DOHH2 (cell line): Measurements from ENCODE around the gene BICDL1.
"Not testable (repeated sequence)": the region's sequence is repeated elsewhere in the genome, so short reads cannot be mapped to it uniquely, and the experiment has no call there.

Experiments used
- H3F3A ChIP-seq: fragments of 200-600 bp; sonication (generic), shearing (Covaris generic); 2 replicates; pipeline ENCODE4 v1.6.0; 2016; ENCODE audit warnings: antibody characterized with exemption, mild to moderate bottlenecking; ENCODE audit not compliant: control insufficient read depth, insufficient read depth
- H3K27ac ChIP-seq: fragments of 200-600 bp; sonication (generic); 2 replicates; pipeline ENCODE4 v1.5.1; 2014; ENCODE audit warnings: low read depth, mild to moderate bottlenecking, low read length, moderate library complexity
- H3K27me3 ChIP-seq: fragments of 200-600 bp; sonication (generic); 2 replicates; pipeline ENCODE4 v1.6.1; 2014; ENCODE audit warnings: mild to moderate bottlenecking, low read length, mixed read lengths; ENCODE audit not compliant: control insufficient read depth
- H3K36me3 ChIP-seq: fragments of 200-600 bp; sonication (generic); 2 replicates; pipeline ENCODE4 v1.6.1; 2014; ENCODE audit warnings: mild to moderate bottlenecking, low read length, moderate library complexity, mixed read lengths; ENCODE audit not compliant: control insufficient read depth
- H3K4me1 ChIP-seq: fragments of 200-600 bp; sonication (generic); 2 replicates; pipeline ENCODE4 v1.6.1; 2014; ENCODE audit warnings: mild to moderate bottlenecking, low read length, mixed read lengths; ENCODE audit not compliant: control insufficient read depth
- H3K4me2 ChIP-seq: fragments of 200-600 bp; sonication (generic); 2 replicates; pipeline ENCODE4 v1.6.0; 2014; ENCODE audit warnings: mild to moderate bottlenecking, low read length, moderate library complexity
- H3K4me3 ChIP-seq: fragments of 200-600 bp; sonication (generic); 2 replicates; pipeline ENCODE4 v1.5.1; 2014; ENCODE audit warnings: mild to moderate bottlenecking, low read length, mixed read lengths
- H3K79me2 ChIP-seq: fragments of 200-600 bp; sonication (generic); 2 replicates; pipeline ENCODE4 v1.6.1; 2014; ENCODE audit warnings: mild to moderate bottlenecking, low read length, mixed read lengths; ENCODE audit not compliant: control insufficient read depth
- H3K9me2 ChIP-seq: fragments of 200-600 bp; sonication (generic); replicated peaks from 2 replicates; pipeline ENCODE4 v1.6.1; 2014; ENCODE audit warnings: mild to moderate bottlenecking, low read length, mixed read lengths; ENCODE audit not compliant: control insufficient read depth
- H3K9me3 ChIP-seq: fragments of 200-600 bp; sonication (generic); 2 replicates; pipeline ENCODE4 v1.6.1; 2014; ENCODE audit warnings: antibody characterized with exemption, low read length, mixed read lengths; ENCODE audit not compliant: control insufficient read depth, insufficient read depth
- H4K20me1 ChIP-seq: fragments of 200-600 bp; sonication (generic); 2 replicates; pipeline ENCODE4 v1.6.0; 2014; ENCODE audit warnings: low read depth, mild to moderate bottlenecking, antibody characterized with exemption, low read length, moderate library complexity; ENCODE audit not compliant: control insufficient read depth, insufficient read depth
- CTCF ChIP-seq: fragments of 200-600 bp; sonication (generic); IDR thresholded peaks from one replicate; pipeline ENCODE4 v1.5.1; 2014; ENCODE audit warnings: antibody characterized with exemption, mild to moderate bottlenecking, low read depth, low read length; ENCODE audit not compliant: poor library complexity, severe bottlenecking
- EZH2phosphoT487 ChIP-seq: fragments of 200-600 bp; sonication (generic); IDR thresholded peaks from 2 replicates; pipeline ENCODE4 v1.6.1; 2017; ENCODE audit warnings: borderline replicate concordance, mild to moderate bottlenecking, antibody characterized with exemption, low read length, moderate library complexity, mixed read lengths

BICDL1 gene

GRCh38 chr12:120010661-120011230 lies 21.7 kb downstream of the BICDL1 start:
- no peaks in the 10 kb centered on the region for H3K9me3 ChIP-seq
- H3F3A ChIP-seq: no peaks in the 10 kb centered on the region; the same call in 1 of the 2 replicates
- H3K79me2 ChIP-seq: no peaks in the 10 kb centered on the region
- TF ChIP-seq EZH2phosphoT487: no peak
- no peaks in the 10 kb centered on the region for H3K27me3 ChIP-seq
- peaks cover 25% of the 10 kb centered on the region for H3K4me1 ChIP-seq
- no peak overlapping the region for H3K27ac ChIP-seq
- no peaks in the 10 kb centered on the region for H3K9me2 ChIP-seq
- no peaks in the 10 kb centered on the region for H4K20me1 ChIP-seq
- H3K36me3 ChIP-seq: peaks cover 3% of the 10 kb centered on the region; the same call in 1 of the 2 replicates
- H3K4me2 ChIP-seq: no peak overlapping the region
- no peak overlapping the region for H3K4me3 ChIP-seq

- H3F3A ChIP-seq: no peaks in the 10 kb centered on the region; the same call in 1 of the 2 replicates
- no peaks in the 10 kb centered on the region for H3K79me2 ChIP-seq
- no peaks in the 10 kb centered on the region for H3K27me3 ChIP-seq
- no peak for TF ChIP-seq CTCF
- no peak for TF ChIP-seq EZH2phosphoT487
- H3K9me3 ChIP-seq: no peaks in the 10 kb centered on the region
- no peak overlapping the region for H3K27ac ChIP-seq
- no peak overlapping the region for H3K4me3 ChIP-seq
- H3K9me2 ChIP-seq: no peaks in the 10 kb centered on the region
- H4K20me1 ChIP-seq: no peaks in the 10 kb centered on the region
- peaks cover 3% of the 10 kb centered on the region; the same call in 1 of the 2 replicates for H3K36me3 ChIP-seq
- no peak overlapping the region for H3K4me2 ChIP-seq
- peaks cover 12% of the 10 kb centered on the region for H3K4me1 ChIP-seq
Observed at GRCh38 chr12:120012067-120012621, 23.1 kb downstream of the BICDL1 start.

- H3K79me2 ChIP-seq: no peaks in the 10 kb centered on the region
- no peak for TF ChIP-seq EZH2phosphoT487
- TF ChIP-seq CTCF: no peak
- no peaks in the 10 kb centered on the region for H3K9me2 ChIP-seq
- H3K27ac ChIP-seq: no peak overlapping the region
- no peaks in the 10 kb centered on the region for H3F3A ChIP-seq
- peaks cover 5% of the 10 kb centered on the region; the same call in 1 of the 2 replicates for H3K4me1 ChIP-seq
- no peak overlapping the region for H3K4me2 ChIP-seq
- no peaks in the 10 kb centered on the region for H4K20me1 ChIP-seq
- H3K4me3 ChIP-seq: no peak overlapping the region
- H3K9me3 ChIP-seq: no peaks in the 10 kb centered on the region
- peaks cover 3% of the 10 kb centered on the region; the same call in 1 of the 2 replicates for H3K36me3 ChIP-seq
- H3K27me3 ChIP-seq: no peaks in the 10 kb centered on the region
Observed at GRCh38 chr12:120013659-120014380, 24.8 kb downstream of the BICDL1 start.

- not testable (repeated sequence) for H4K20me1 ChIP-seq, H3K36me3 ChIP-seq, H3K27ac ChIP-seq, H3K79me2 ChIP-seq, H3K4me2 ChIP-seq, H3K4me3 ChIP-seq, H3K4me1 ChIP-seq, H3K9me2 ChIP-seq, H3K9me3 ChIP-seq, H3F3A ChIP-seq, H3K27me3 ChIP-seq
Observed at GRCh38 chr12:120014381-120014735, 25.3 kb downstream of the BICDL1 start.
